Medulla oblongata (tissue), 1 donor: Measurements from ENCODE around the gene CFAP61.

Experiments used
- DNase-seq: peaks from one replicate; pipeline ENCODE4 v3.0.0-alpha.2; 2015; ENCODE audit errors: extremely low spot score

The CFAP61 gene

GRCh38 chr20:20161611-20162010 is 109.3 kb downstream of the CFAP61 start:
- DNase-seq, result no peak

GRCh38 chr20:20167698-20168097 is 115.4 kb downstream of the CFAP61 start:
- DNase-seq, result no peak

GRCh38 chr20:20173254-20173653 is 120.9 kb downstream of the CFAP61 start:
- DNase-seq, result no peak

GRCh38 chr20:20174089-20174835 is 121.9 kb downstream of the CFAP61 start:
- no peak for DNase-seq

GRCh38 chr20:20181322-20181721 is 129.0 kb downstream of the CFAP61 start:
- no peak for DNase-seq

- DNase-seq, result no peak
These were observed 131.8 kb downstream of the CFAP61 start for GRCh38 chr20:20184149-20184548.

- no peak for DNase-seq
These were observed 132.4 kb downstream of the CFAP61 start for GRCh38 chr20:20184706-20185105.

- no peak for DNase-seq
These were observed 136.3 kb downstream of the CFAP61 start for GRCh38 chr20:20188647-20189046.

GRCh38 chr20:20192366-20192765 is 140.0 kb downstream of the CFAP61 start:
- no peak for DNase-seq

GRCh38 chr20:20195021-20195705 is 142.8 kb downstream of the CFAP61 start:
- DNase-seq, result no peak

GRCh38 chr20:20196610-20197009 is 144.3 kb downstream of the CFAP61 start:
- DNase-seq, result no peak

- no peak for DNase-seq
These were observed 145.7 kb downstream of the CFAP61 start for GRCh38 chr20:20198011-20198410.

- DNase-seq, result no peak
These were observed 147.2 kb downstream of the CFAP61 start for GRCh38 chr20:20199361-20200160.

GRCh38 chr20:20201124-20201523 is 148.8 kb downstream of the CFAP61 start:
- no peak for DNase-seq

- DNase-seq, result no peak
These were observed 149.3 kb downstream of the CFAP61 start for GRCh38 chr20:20201639-20202038.

- no peak for DNase-seq
These were observed 150.4 kb downstream of the CFAP61 start for GRCh38 chr20:20202768-20203167.

- DNase-seq, result no peak
These were observed 151.5 kb downstream of the CFAP61 start for GRCh38 chr20:20203784-20204183.

GRCh38 chr20:20204256-20204655 is 151.9 kb downstream of the CFAP61 start:
- DNase-seq, result no peak

GRCh38 chr20:20205141-20205861 is 153.0 kb downstream of the CFAP61 start:
- no peak for DNase-seq

GRCh38 chr20:20205862-20206236 is 153.5 kb downstream of the CFAP61 start:
- no peak for DNase-seq

GRCh38 chr20:20206788-20207187 is 154.5 kb downstream of the CFAP61 start:
- DNase-seq, result no peak

- DNase-seq, result peak; percentile 32
These were observed 155.0 kb downstream of the CFAP61 start for GRCh38 chr20:20207291-20207690.
